ENCODE measurements around the gene CDC42EP4. TPM values are rescaled to one million over a fixed set of nuclear protein-coding genes. Genes with fewer than 3 reads are reported as not detected.
A peak's percentile ranks its signal among the peaks of the same experiment; 100 is the strongest.

Gene CDC42EP4
- total and polyA plus RNA-seq, 10 donors: 7.9 to 69.6 (median 43.3) TPM

DNA sequence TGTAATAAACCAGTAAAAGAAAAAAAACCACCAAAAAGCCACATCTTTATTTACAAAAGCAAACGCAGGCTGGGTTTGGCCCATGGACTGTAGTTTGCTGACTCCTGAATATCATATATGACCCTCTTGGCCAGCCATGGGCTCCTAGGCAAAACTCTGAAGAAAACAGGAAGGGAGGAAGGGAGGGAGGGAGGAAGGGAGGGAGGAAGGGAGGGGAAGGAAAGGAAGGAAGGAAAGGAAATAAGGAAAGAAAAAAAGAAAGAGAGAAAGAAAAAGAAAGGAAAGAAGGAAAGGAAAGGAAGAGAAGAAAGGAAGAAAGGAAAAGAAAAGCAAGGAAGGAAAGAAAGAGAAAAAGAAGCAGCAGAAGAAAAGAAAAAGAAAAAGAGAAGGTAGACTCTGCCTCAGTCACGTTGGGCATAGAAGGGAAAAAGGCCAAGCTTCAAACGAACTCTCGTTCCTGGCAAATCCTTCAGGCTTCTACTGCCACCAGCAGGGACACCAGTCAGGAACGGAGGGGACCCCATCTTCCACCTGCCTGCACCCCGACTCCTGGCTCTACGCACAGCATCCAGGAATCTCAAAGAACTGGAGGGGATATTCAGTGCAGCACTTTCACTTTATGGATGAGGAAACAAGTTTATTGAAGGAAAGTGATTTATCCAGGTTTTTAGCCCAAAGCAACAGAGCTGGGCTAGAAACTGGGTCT lies 22.1 kb downstream of the CDC42EP4 start:
- no peaks in the 10 kb centered on the region for H3K27me3 ChIP-seq (replicated peaks in 1 of 7)
- no peaks in the 10 kb centered on the region for H3K9me3 ChIP-seq
- TF ChIP-seq POLR2AphosphoS5 (IDR thresholded peaks at IDR 0.05): no peak
- TF ChIP-seq, protein P1, sequence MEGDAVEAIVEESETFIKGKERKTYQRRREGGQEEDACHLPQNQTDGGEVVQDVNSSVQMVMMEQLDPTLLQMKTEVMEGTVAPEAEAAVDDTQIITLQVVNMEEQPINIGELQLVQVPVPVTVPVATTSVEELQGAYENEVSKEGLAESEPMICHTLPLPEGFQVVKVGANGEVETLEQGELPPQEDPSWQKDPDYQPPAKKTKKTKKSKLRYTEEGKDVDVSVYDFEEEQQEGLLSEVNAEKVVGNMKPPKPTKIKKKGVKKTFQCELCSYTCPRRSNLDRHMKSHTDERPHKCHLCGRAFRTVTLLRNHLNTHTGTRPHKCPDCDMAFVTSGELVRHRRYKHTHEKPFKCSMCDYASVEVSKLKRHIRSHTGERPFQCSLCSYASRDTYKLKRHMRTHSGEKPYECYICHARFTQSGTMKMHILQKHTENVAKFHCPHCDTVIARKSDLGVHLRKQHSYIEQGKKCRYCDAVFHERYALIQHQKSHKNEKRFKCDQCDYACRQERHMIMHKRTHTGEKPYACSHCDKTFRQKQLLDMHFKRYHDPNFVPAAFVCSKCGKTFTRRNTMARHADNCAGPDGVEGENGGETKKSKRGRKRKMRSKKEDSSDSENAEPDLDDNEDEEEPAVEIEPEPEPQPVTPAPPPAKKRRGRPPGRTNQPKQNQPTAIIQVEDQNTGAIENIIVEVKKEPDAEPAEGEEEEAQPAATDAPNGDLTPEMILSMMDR (IDR thresholded peaks at IDR 0.05 in 8 of 11, conservative IDR thresholded peaks at IDR 0.05 in 3 of 11): no peak
- TF ChIP-seq POLR2A (IDR thresholded peaks at IDR 0.05): no peak
- WGBS, 5 donors: 56 to 80% (median 76%) methylated on average over 7 of the region's 7 CpGs
- H3K36me3 ChIP-seq: peaks cover 0 to 19% (median 11%) of the 10 kb centered on the region in 6 donors
- no peak for DNase-seq
- H3K4me3 ChIP-seq: no peak overlapping the region
- peak overlapping the region; percentile 42 to 81 (median 70) for H3K27ac ChIP-seq
- H3K4me1 ChIP-seq: peaks cover 19 to 99% (median 55%) of the 10 kb centered on the region in 6 donors
- intact Hi-C loops (cut with DNase I; ENCODE audit: low total_unique reads): no loop called here

DNA sequence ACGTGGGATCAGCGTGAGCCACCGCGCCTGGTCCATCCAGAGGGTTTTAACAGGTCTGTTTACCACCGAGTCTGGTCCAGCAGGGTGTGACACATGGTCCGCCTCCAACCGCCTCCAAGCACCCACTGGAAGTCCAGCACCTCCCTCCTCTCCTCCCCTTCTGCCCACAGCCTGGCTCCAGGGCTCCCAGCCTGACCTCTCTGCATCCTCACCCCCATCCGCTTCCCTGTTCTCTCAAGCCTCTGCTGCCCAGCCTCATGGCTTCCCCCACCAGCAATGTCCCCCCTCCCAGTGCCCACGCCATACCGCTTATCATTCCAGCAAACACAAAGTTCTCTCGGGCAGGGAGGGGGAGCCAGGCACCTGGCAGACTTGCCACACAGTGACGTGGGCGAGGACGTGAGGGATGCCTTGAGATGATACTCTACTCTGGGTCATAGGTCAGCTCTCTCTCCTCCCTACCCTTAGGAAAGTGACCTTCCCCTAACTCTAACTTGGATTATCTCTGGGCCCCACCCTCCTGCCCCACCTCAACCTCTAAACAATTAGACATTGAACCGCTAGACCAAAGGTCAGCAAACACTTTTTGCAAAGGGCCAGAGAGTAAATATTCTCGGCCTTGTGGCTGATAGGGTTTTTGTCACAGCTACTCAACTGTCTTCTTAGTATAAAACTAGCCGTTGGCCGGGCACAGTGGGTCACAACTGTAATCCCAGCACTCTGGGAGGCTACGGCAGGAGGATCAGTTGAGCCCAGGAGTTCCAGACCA lies 23.1 kb downstream of the CDC42EP4 start:
- 62 to 72% (median 70%) methylated on average over 19 of the region's 19 CpGs for WGBS, 5 donors
- Histone ChIP-seq H3K4me1 (peaks cover 19 to 96% (median 54%) of the 10 kb centered on the region in 6 donors), H3K4me3 (no peak overlapping the region), H3K9me3 (no peaks in the 10 kb centered on the region), H3K27me3 (replicated peaks in 1 of 7) (no peaks in the 10 kb centered on the region), H3K36me3 (peaks cover 0 to 28% (median 12%) of the 10 kb centered on the region in 6 donors), H3K27ac (peak overlapping the region; percentile 19 to 81 (median 70))
- TF ChIP-seq, protein P1 (IDR thresholded peaks at IDR 0.05 in 8 of 11, conservative IDR thresholded peaks at IDR 0.05 in 3 of 11): peak in 1 of 11 experiments; percentile 5
- TF ChIP-seq POLR2A (IDR thresholded peaks at IDR 0.05) (no peak), POLR2AphosphoS5 (IDR thresholded peaks at IDR 0.05) (peak; percentile 48 to 71 (median 67))
- intact Hi-C loops (cut with DNase I; ENCODE audit: low total_unique reads): no loop called here
- no peak for DNase-seq

DNA sequence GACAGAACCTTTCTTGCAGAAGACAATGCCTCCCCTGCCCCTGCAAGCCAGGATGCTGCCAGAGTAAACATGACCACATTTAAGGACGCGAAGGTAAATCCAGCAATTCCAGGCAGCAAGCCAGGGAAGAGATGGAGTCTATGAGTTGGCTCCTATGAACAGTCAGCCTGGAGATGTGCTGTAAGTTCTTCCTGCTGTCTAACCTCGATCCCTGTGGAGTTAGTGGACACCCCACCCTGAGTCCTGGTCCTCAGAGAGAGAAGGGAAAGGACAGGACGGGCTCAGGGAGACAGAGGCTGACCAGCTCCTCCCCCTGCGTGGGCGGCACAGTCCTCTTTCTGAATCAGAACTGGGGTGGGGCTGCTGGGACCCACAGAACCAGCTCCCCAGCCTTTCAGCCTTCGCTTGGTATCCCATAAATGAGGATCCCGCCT lies 24.9 kb downstream of the CDC42EP4 start:
- H3K4me3 ChIP-seq: no peak overlapping the region

More for the DNA sequence above, 24.9 kb downstream of the CDC42EP4 start:
- Histone ChIP-seq H3K27me3 (replicated peaks in 1 of 7) (no peaks in the 10 kb centered on the region), H3K27ac (peak overlapping the region in 3 of 8 donors; percentile 23 to 81 (median 71)), H3K4me1 (peaks cover 16 to 91% (median 44%) of the 10 kb centered on the region in 6 donors), H3K36me3 (peaks cover 0 to 33% (median 12%) of the 10 kb centered on the region in 6 donors), H3K9me3 (no peaks in the 10 kb centered on the region)
- intact Hi-C loops (cut with DNase I; ENCODE audit: low total_unique reads): no loop called here
- DNase-seq: no peak
- peak in 1 of 3 donors; percentile 14 for TF ChIP-seq POLR2AphosphoS5 (IDR thresholded peaks at IDR 0.05)
- TF ChIP-seq, protein P1 (IDR thresholded peaks at IDR 0.05 in 8 of 11, conservative IDR thresholded peaks at IDR 0.05 in 3 of 11): no peak
- no peak for TF ChIP-seq POLR2A (IDR thresholded peaks at IDR 0.05)
- WGBS, 5 donors: 67 to 89% (median 83%) methylated on average over 8 of the region's 8 CpGs
